K562 (cell line): ENCODE data around the gene PLEKHN1. TPM values are rescaled to one million over a fixed set of nuclear protein-coding genes. Genes with fewer than 3 reads are reported as not detected.

Source experiments
- ASH1L ChIP-seq: fragments of 450-650 bp; IDR thresholded peaks from 2 replicates; pipeline ENCODE4 v1.6.1; 2018; ENCODE audit warnings: borderline replicate concordance, mild to moderate bottlenecking, low read depth; ENCODE audit not compliant: partially characterized antibody
- ATF6 ChIP-seq: sonication (generic); formaldehyde crosslinking; IDR thresholded peaks from 2 replicates; pipeline ENCODE4 v1.4.0; 2020; ENCODE audit warnings: mild to moderate bottlenecking, missing genetic modification reagents
- CHD1 ChIP-seq: fragments of 200-600 bp; sonication (generic); IDR thresholded peaks from one replicate; pipeline ENCODE4 v1.6.1; 2012; ENCODE audit warnings: mild to moderate bottlenecking, moderate library complexity, low read length, inconsistent platforms
- DLX4 ChIP-seq: fragments of 250-450 bp; sonication (Bioruptor Pico); IDR thresholded peaks from 2 replicates; pipeline ENCODE4 v1.6.1; 2021; ENCODE audit warnings: mild to moderate bottlenecking
- EP400 ChIP-seq: fragments of 450-650 bp; IDR thresholded peaks from 2 replicates; pipeline ENCODE4 v1.6.1; 2017; ENCODE audit warnings: antibody characterized with exemption, mild to moderate bottlenecking, moderate library complexity
- EWSR1 ChIP-seq: fragments of 450-650 bp; IDR thresholded peaks from 2 replicates; pipeline ENCODE4 v1.6.1; 2018; ENCODE audit warnings: borderline replicate concordance, mild to moderate bottlenecking, low read depth, moderate library complexity; ENCODE audit not compliant: partially characterized antibody
- FOS ChIP-seq: IDR thresholded peaks from 3 replicates; pipeline ENCODE4 v1.6.1; 2011; ENCODE audit not compliant: insufficient read length; ENCODE audit errors: extremely low read depth
- FOXP1 ChIP-seq: sonication (generic); formaldehyde crosslinking; IDR thresholded peaks from 2 replicates; pipeline ENCODE4 v1.8.0; 2022; ENCODE audit warnings: mild to moderate bottlenecking, missing genetic modification reagents
- GABPA ChIP-seq: fragments of 200-800 bp; sonication (Bioruptor generic); conservative IDR thresholded peaks from 2 replicates; pipeline ENCODE4 v1.6.1; 2016; ENCODE audit warnings: low read depth, missing genetic modification characterization, missing compliant biosample characterization
- HOXB6 ChIP-seq: fragments of 250-450 bp; sonication (Bioruptor Pico); IDR thresholded peaks from 2 replicates; pipeline ENCODE4 v1.5.1; 2022; ENCODE audit warnings: mild to moderate bottlenecking, borderline replicate concordance
- LARP7 ChIP-seq: fragments of 450-650 bp; IDR thresholded peaks from 2 replicates; pipeline ENCODE4 v1.6.1; 2016
- MTA3 ChIP-seq: fragments of 450-650 bp; formaldehyde crosslinking; IDR thresholded peaks from 2 replicates; pipeline ENCODE4 v1.6.1; 2017; ENCODE audit warnings: mild to moderate bottlenecking, borderline replicate concordance
- NBN ChIP-seq: fragments of 450-650 bp; IDR thresholded peaks from 2 replicates; pipeline ENCODE4 v1.6.1; 2016; ENCODE audit warnings: low read depth, mild to moderate bottlenecking
- NFYB ChIP-seq: IDR thresholded peaks from 2 replicates; pipeline ENCODE4 v1.6.1; 2011; ENCODE audit warnings: mild to moderate bottlenecking, moderate library complexity; ENCODE audit not compliant: insufficient read length; ENCODE audit errors: extremely low read depth
- NR2C2 ChIP-seq, 2 experiments: fragments of 200-800 bp in 1 of 2; sonication (Bioruptor generic) in 1 of 2; sonication (generic) in 1 of 2; formaldehyde crosslinking in 1 of 2; IDR thresholded peaks; 2 replicates each; pipeline versions ENCODE4 v1.6.1 to v1.8.0; 2016 to 2022; ENCODE audit warnings: mild to moderate bottlenecking in 1 of 2, missing compliant biosample characterization in 1 of 2, missing genetic modification characterization in 1 of 2, missing genetic modification reagents in 1 of 2
- TRIM24 ChIP-seq, 2 experiments: fragments of 450-650 bp; IDR thresholded peaks; 2 replicates each; pipeline ENCODE4 v1.6.1; 2016
- XRCC5 ChIP-seq: fragments of 200-400 bp; formaldehyde crosslinking; IDR thresholded peaks from 2 replicates; pipeline ENCODE4 v1.6.1; 2017; ENCODE audit warnings: low read depth, mild to moderate bottlenecking, low read length
- ZNF146 ChIP-seq: IDR thresholded peaks from one replicate; pipeline ENCODE4 v1.6.1; 2018; ENCODE audit warnings: missing compliant biosample characterization; ENCODE audit not compliant: unreplicated experiment
- polyA plus RNA-seq, 8 experiments: library from polyadenylated mRNA; depleted of rRNA in 4 of 8; stranded (reverse) in 5 of 8; unstranded in 3 of 8; fragments of >200 nt; fragmentation: Nextera tagmentation in 2 of 8; fragmentation: Illumina TruSeq in 1 of 8; extraction: Ambion mirVana in 2 of 8; extraction: Trizol in 1 of 8; gene quantifications; 2 replicates each; pipeline versions ENCODE4 v1.2.1 to v1.2.3, GENCODE V29; 2011 to 2014; ENCODE audit warnings: inconsistent platforms in 1 of 8, missing spikeins in 1 of 8
- total RNA-seq, 7 experiments: library from RNA; depleted of rRNA in 6 of 7; stranded (reverse); fragments of >200 nt in 6 of 7; fragmentation: Illumina TruSeq in 2 of 7; extraction: Trizol in 2 of 7; gene quantifications; 2 replicates each; pipeline versions ENCODE4 v1.2.1 to v1.2.3, GENCODE V29; 2011 to 2021; ENCODE audit warnings: low replicate concordance in 1 of 7
- TF ChIP-seq, protein P1 (sequence below): sonication (generic); formaldehyde crosslinking; IDR thresholded peaks from 2 replicates; pipeline ENCODE4 v1.8.0; 2022; ENCODE audit warnings: missing genetic modification reagents, mild to moderate bottlenecking, borderline replicate concordance
- TF ChIP-seq, protein P2 (sequence below): IDR thresholded peaks from 2 replicates; pipeline ENCODE4 v1.6.1; 2016; ENCODE audit warnings: missing genetic modification characterization, missing compliant biosample characterization
- TF ChIP-seq, protein P3 (sequence below): fragments of 250-450 bp; sonication (Bioruptor Pico); IDR thresholded peaks from 2 replicates; pipeline ENCODE4 v1.4.0; 2020; ENCODE audit warnings: mild to moderate bottlenecking, moderate library complexity

The PLEKHN1 gene
- total and polyA plus RNA-seq, 9 of the 15 experiments (the other 6 are each of a cell fraction or from before 2014, with no cell fraction given), result 0.07 to 1.5 (median 0.13) TPM; not detected in 2

- TF ChIP-seq EWSR1 (no peak), ASH1L (no peak), EP400 (peak; percentile 74), FOS (no peak), ZNF146 (CRISPR knock-in tag) (no peak), CHD1 (peak; percentile 15), NBN (peak; percentile 84), ATF6 (CRISPR knock-in tag) (0 out of 2 replicates have a peak, but pooled peaks have one; percentile 18), XRCC5 (no peak), FOXP1 (0 out of 2 replicates have a peak, but pooled peaks have one; percentile 79), NFYB (no peak), DLX4 (CRISPR knock-in tag) (no peak), TRIM24 (IDR thresholded peaks at IDR 0.05) (no peak; a peak in 1 of 4 replicates), LARP7 (no peak), HOXB6 (CRISPR knock-in tag) (no peak), NR2C2 (CRISPR knock-in tag; IDR thresholded peaks at IDR 0.05) (no peak), NR2C2 (tag; IDR thresholded peaks at IDR 0.05) (peak; percentile 29; the same call in 1 of the 2 replicates), MTA3 (peak; percentile 76; the same call in 1 of the 2 replicates), GABPA (tag) (peak; percentile 62)
- TF ChIP-seq, protein P1, sequence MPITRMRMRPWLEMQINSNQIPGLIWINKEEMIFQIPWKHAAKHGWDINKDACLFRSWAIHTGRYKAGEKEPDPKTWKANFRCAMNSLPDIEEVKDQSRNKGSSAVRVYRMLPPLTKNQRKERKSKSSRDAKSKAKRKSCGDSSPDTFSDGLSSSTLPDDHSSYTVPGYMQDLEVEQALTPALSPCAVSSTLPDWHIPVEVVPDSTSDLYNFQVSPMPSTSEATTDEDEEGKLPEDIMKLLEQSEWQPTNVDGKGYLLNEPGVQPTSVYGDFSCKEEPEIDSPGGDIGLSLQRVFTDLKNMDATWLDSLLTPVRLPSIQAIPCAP (CRISPR knock-in tag), result peak; percentile 89
- TF ChIP-seq, protein P2, sequence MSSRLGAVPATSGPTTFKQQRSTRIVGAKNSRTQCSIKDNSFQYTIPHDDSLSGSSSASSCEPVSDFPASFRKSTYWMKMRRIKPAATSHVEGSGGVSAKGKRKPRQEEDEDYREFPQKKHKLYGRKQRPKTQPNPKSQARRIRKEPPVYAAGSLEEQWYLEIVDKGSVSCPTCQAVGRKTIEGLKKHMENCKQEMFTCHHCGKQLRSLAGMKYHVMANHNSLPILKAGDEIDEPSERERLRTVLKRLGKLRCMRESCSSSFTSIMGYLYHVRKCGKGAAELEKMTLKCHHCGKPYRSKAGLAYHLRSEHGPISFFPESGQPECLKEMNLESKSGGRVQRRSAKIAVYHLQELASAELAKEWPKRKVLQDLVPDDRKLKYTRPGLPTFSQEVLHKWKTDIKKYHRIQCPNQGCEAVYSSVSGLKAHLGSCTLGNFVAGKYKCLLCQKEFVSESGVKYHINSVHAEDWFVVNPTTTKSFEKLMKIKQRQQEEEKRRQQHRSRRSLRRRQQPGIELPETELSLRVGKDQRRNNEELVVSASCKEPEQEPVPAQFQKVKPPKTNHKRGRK (tag), result no peak
- TF ChIP-seq, protein P3, sequence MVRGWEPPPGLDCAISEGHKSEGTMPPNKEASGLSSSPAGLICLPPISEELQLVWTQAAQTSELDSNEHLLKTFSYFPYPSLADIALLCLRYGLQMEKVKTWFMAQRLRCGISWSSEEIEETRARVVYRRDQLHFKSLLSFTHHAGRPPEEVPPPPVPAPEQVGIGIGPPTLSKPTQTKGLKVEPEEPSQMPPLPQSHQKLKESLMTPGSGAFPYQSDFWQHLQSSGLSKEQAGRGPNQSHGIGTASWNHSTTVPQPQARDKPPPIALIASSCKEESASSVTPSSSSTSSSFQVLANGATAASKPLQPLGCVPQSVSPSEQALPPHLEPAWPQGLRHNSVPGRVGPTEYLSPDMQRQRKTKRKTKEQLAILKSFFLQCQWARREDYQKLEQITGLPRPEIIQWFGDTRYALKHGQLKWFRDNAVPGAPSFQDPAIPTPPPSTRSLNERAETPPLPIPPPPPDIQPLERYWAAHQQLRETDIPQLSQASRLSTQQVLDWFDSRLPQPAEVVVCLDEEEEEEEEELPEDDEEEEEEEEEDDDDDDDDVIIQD (CRISPR knock-in tag), result no peak
These were observed 47.0 kb downstream of the PLEKHN1 start, which contains the start of gene ISG15 (continued) for GRCh38 chr1:1013105-1013921.
